LNCaP clone FGC (cell line): ENCODE measurements around the gene ZKSCAN3.
"Not testable (repeated sequence)": the region's sequence is repeated elsewhere in the genome, so short reads cannot be mapped to it uniquely, and the experiment has no call there.

Experiments
- DNase-seq: peaks from one replicate; pipeline ENCODE4 v3.0.0-alpha.2; 2011; ENCODE audit warnings: low read depth
- H3K4me3 ChIP-seq: 2 replicates; pipeline ENCODE4 v1.5.1; 2011; ENCODE audit warnings: mild to moderate bottlenecking, low read depth, low read length, control low read depth
- TF ChIP-seq, protein P1 (sequence below): IDR thresholded peaks from 2 replicates; pipeline ENCODE4 v1.5.1; 2012; ENCODE audit warnings: mild to moderate bottlenecking; ENCODE audit not compliant: control insufficient read depth, insufficient read depth; ENCODE audit errors: extremely low read depth

ZKSCAN3 gene

DNA sequence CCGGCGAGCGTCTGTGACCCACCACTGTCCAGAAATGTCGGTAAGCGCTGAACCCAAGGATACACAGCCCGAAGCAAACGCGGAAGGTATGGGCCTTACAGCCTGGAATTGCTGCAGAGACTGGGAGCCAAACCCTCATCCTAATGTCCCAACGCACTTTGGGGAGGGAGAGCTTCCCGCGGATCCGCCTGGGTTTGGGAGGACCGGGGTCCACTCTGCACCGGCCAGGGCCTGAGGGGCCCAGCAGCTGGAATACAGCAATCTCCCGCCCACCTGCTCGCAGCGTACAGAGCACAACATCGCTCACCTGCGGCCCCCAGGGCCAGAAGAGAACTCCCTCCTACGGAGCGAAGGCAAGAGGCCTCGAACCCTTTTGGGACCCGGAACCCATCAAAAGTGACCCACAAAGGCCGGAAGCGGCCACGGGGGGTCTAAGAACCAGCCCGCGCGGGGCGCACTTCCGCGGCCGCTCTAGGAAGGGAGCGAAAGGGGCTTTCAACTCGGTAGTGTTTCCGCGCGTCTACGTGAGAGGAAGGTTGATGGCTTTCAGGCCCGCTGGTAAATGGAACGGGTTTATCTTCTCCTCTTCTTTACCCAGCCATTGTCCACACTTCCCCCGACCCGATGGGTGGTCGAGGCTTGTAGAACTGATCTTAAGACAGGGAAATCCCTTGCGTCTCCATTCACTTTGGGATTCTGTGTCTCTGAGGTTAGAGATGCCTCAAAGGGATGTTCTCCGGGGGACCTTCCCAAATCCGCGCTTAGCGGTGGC, 49.8 kb downstream of the ZKSCAN3 start, which contains the start of gene ZSCAN12:
ZSCAN12 (minus strand) TSS at position 398 of the 772 bp plus-strand sequence. CDS start 1,342 bp downstream, outside the sequence.
- DNase-seq = no peak
- no peak within 1 kb of the TSS for H3K4me3 ChIP-seq
- TF ChIP-seq, protein P1, sequence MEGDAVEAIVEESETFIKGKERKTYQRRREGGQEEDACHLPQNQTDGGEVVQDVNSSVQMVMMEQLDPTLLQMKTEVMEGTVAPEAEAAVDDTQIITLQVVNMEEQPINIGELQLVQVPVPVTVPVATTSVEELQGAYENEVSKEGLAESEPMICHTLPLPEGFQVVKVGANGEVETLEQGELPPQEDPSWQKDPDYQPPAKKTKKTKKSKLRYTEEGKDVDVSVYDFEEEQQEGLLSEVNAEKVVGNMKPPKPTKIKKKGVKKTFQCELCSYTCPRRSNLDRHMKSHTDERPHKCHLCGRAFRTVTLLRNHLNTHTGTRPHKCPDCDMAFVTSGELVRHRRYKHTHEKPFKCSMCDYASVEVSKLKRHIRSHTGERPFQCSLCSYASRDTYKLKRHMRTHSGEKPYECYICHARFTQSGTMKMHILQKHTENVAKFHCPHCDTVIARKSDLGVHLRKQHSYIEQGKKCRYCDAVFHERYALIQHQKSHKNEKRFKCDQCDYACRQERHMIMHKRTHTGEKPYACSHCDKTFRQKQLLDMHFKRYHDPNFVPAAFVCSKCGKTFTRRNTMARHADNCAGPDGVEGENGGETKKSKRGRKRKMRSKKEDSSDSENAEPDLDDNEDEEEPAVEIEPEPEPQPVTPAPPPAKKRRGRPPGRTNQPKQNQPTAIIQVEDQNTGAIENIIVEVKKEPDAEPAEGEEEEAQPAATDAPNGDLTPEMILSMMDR = no peak

DNA sequence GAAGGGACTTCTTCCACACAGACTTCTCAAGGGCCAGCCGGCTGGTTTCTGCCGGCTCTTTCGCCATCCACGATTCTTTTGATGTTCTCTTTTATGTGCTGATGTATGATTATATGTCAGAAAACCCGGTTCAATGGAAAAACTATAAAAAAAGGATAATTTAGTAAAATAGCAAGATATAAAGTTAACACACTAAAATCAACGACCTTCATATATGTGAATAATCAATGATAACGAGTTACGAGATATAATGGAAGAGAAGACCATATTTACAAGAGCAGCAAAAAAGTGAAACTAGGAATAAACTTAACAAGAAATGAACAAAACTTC, 50.3 kb downstream of the ZKSCAN3 start:
- TF ChIP-seq, protein P1 = no peak
- no peak for DNase-seq
- H3K4me3 ChIP-seq = no peak overlapping the region

DNA sequence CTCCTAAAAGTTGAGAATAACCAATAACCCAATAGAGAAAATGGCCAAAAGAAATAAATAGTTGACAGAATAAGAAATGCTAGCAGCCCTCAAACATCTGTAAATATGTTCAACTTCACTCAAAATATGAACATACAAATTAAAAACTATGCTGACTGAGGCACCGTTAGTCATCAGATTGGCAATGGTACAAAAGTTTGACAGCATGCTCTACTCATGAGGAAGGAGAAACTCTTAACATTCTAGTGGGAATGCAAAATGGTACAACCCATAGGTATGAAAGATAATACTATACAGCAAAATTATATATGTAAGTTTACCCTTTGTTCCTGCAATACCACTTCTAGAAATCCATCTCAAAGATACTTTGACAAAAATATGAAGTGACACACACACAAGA, 51.4 kb downstream of the ZKSCAN3 start:
- DNase-seq = no peak
- TF ChIP-seq, protein P1 = no peak
- no peak overlapping the region for H3K4me3 ChIP-seq

GRCh38 chr6:28402197-28402596, 52.5 kb downstream of the ZKSCAN3 start:
- TF ChIP-seq, protein P1 = no peak
- DNase-seq = peak; percentile 81
- no peak overlapping the region for H3K4me3 ChIP-seq

DNA sequence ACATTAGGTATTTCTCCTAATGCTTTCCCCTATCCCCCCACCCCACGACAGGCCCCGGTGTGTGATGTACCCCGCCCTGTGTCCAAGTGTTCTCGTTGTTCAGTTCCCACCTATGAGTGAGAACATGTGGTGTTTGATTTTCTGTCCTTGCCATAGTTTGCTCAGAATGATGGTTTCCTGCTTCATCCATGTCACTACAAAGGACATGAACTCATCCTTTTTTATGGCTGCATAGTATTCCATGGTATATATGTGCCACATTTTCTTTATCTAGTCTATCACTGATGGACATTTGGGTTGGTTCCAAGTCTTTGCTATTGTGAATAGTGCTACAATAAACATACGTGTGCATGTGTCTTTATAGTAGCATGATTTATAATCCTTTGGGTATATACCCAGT, 54.2 kb downstream of the ZKSCAN3 start:
- DNase-seq, H3K4me3 ChIP-seq: not testable (repeated sequence)

DNA sequence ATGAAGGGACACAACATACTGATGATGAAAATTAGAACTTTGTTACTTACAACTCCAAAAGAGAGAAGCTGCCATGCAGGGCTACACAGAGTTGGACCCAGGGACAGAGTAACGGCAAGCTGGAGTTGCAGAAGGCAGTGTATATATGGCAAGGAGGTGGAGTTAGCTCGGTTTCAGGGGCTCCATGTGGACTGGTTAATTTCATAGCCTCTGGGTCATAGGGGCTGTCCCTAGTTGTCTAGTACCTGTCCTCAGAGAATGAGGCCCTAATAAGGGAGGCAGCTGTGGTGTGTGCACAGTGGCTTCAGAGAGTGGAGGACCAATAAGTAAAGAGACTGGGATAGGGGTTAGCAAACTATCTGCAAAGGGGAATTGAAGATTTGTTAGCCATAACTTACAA, 57.7 kb downstream of the ZKSCAN3 start:
- no peak overlapping the region for H3K4me3 ChIP-seq
- TF ChIP-seq, protein P1 = no peak
- DNase-seq = no peak

GRCh38 chr6:28408076-28408802, 58.5 kb downstream of the ZKSCAN3 start:
- no peak for DNase-seq
- TF ChIP-seq, protein P1 = no peak
- H3K4me3 ChIP-seq = no peak overlapping the region
